ENCODE results near the gene HES5. TPM values are rescaled to one million over a fixed set of nuclear protein-coding genes. Genes with fewer than 3 reads are reported as not detected.

Gene HES5
- total and polyA plus RNA-seq, 2 donors (not counting 3 experiments of a cell fraction or from before 2014, with no cell fraction given), result 0.07 TPM; not detected in 1

DNA sequence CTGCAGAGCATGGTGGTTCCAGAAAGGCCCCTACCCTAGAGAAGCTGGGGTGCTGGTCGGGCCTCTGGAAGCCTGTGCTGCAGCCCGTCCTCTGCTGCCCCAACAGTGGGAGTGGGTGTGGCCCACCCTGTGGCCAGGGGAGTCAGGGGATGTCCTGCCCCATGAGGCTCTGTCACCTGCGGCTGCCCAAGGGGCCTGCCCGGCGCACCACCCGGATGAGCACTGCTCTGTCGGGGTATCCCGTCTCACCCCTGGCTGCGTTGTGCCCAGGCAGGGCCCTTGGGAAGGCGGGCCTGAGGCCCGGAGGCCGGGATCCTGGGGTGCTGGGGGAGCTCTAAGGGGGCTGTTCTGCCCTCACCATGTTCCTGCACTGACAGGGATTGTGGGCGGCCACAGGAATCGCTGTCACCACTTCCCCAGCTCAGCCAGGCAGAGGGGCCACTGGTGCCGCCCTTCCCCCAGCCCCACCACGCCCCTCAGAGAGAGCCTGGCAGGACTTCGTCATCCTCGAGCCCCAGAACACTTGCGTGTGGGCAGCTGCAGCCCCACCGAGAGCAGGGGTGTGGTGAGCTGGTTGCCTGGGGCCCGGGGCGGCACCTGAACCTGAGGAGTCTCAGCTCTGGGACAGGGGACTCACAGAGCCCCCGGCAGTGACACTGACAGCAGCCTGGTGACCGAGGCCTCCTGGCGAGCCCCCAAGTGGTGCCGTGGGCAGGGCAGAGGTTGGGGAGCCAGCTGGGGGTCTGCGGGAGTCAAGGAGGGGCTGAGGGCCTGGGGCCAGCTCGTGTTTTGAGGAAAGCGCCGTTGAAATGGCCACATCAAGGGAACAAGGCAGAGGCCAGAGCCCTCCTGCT, 23.8 kb downstream of the HES5 start:
- Histone ChIP-seq H3K79me2 (ENCODE audit: control insufficient read depth, insufficient read depth, low read length) (no peaks in the 10 kb centered on the region), H3K4me3 (replicated peaks in 1 of 3; ENCODE audit: insufficient read depth in 1 of 3, low read depth in 1 of 3, low read length in 3 of 3) (no peak overlapping the region), H4K20me1 (replicated peaks; ENCODE audit: control insufficient read depth, extremely low read depth, insufficient read depth, low read length) (no peaks in the 10 kb centered on the region), H3K27me3 (ENCODE audit: control insufficient read depth in 2 of 2, insufficient read depth in 2 of 2, low read length in 2 of 2) (no peaks in the 10 kb centered on the region), H3K9me3 (replicated peaks; ENCODE audit: control insufficient read depth, insufficient read depth, low read length) (no peaks in the 10 kb centered on the region), H2AFZ (ENCODE audit: low read depth, low read length) (no peak overlapping the region), H3K9me1 (replicated peaks; ENCODE audit: control insufficient read depth, extremely low read depth, insufficient read depth, low read length) (no peaks in the 10 kb centered on the region), H3K9ac (replicated peaks; ENCODE audit: extremely low read depth, insufficient read depth, low read length) (no peak overlapping the region), H3K4me1 (ENCODE audit: control insufficient read depth, extremely low read depth, insufficient read depth, low read length) (no peaks in the 10 kb centered on the region), H3K36me3 (ENCODE audit: control insufficient read depth in 2 of 2, extremely low read depth in 1 of 2, insufficient read depth in 2 of 2, low read length in 2 of 2) (peaks cover 0 to 27% of the 10 kb centered on the region in 2 experiments), H3K4me2 (ENCODE audit: insufficient read depth, low read length) (no peak overlapping the region), H3K27ac (ENCODE audit: insufficient read depth, low read depth, low read length) (no peak overlapping the region)
- BruUV-seq (replicated peaks), result no TSS peak
- intact Hi-C loops (cut with micrococcal nuclease), result loop anchor here (5.0 kb wide), 1 partner anchor 94 kb away; the partner anchor contains the start of gene PEX10
- dilution Hi-C loops (cut with MboI; ENCODE audit: extremely low pct_ligation_motif_present, low sequenced_read_pairs), result no loop called here
- no peak for FAIRE-seq
- TF ChIP-seq FOS (IDR thresholded peaks at IDR 0.05; ENCODE audit: borderline replicate concordance, insufficient read depth, low read length) (no peak), MAX (IDR thresholded peaks at IDR 0.05; ENCODE audit: insufficient read depth, insufficient read length) (no peak), EZH2 (IDR thresholded peaks at IDR 0.05; ENCODE audit: borderline replicate concordance, low read depth, low read length, severe bottlenecking) (no peak), POLR2A (IDR thresholded peaks at IDR 0.05; ENCODE audit: low read depth, low read length) (no peak), JUN (IDR thresholded peaks at IDR 0.05; ENCODE audit: borderline replicate concordance, insufficient read depth, insufficient read length, low read depth) (no peak), MYC (IDR thresholded peaks at IDR 0.05; ENCODE audit: low read depth, low read length) (no peak), POLR2AphosphoS5 (IDR thresholded peaks at IDR 0.05; ENCODE audit: insufficient read depth, low read depth, low read length) (no peak), GATA2 (IDR thresholded peaks at IDR 0.05; ENCODE audit: insufficient read depth, insufficient read length, low read depth, low read length) (no peak)
- TF ChIP-seq, protein P1, sequence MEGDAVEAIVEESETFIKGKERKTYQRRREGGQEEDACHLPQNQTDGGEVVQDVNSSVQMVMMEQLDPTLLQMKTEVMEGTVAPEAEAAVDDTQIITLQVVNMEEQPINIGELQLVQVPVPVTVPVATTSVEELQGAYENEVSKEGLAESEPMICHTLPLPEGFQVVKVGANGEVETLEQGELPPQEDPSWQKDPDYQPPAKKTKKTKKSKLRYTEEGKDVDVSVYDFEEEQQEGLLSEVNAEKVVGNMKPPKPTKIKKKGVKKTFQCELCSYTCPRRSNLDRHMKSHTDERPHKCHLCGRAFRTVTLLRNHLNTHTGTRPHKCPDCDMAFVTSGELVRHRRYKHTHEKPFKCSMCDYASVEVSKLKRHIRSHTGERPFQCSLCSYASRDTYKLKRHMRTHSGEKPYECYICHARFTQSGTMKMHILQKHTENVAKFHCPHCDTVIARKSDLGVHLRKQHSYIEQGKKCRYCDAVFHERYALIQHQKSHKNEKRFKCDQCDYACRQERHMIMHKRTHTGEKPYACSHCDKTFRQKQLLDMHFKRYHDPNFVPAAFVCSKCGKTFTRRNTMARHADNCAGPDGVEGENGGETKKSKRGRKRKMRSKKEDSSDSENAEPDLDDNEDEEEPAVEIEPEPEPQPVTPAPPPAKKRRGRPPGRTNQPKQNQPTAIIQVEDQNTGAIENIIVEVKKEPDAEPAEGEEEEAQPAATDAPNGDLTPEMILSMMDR (IDR thresholded peaks at IDR 0.05; ENCODE audit: extremely low read depth in 1 of 2, insufficient read depth in 1 of 2, low read depth in 1 of 2, low read length in 2 of 2), result no peak
- ChIA-PET POLR2A (no interaction called here), CTCF (interaction anchor here (1.5 kb wide), 1 partner anchor 42 kb away, joined by 4 read pairs; no protein-coding TSS in a partner anchor)
- DNase-seq (ENCODE audit: low read depth, low spot score), result no peak

All from endothelial cell of umbilical vein (primary cell).